Measurements from ENCODE around the gene BTBD8. TPM values are rescaled to one million over a fixed set of nuclear protein-coding genes. Genes with fewer than 3 reads are reported as not detected.

Gene BTBD8
- total RNA-seq, 1 experiment from 2014 or later: 2.8 TPM

DNA sequence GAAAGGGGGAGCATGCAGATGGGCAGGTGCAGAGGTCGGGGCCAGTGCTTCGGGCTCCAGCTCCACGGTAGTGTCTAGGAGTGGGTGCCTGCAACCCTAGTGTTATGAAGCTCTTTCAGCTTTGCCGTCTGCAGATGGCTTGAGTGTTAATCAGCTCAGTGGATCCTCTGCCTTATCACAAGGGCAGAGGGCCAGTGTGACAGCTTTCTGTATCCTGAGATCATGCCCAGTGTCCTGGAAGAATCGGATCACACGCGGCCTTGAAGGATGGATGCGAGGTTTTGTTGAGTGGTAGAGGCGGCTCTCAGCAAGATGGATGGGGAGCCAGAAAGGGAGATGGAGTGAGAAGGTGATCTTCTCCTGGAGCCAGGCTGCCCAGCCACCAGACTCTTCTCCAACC is 112.1 kb downstream of the BTBD8 start:
- no peaks in the 10 kb centered on the region for H3K79me2 ChIP-seq (ENCODE audit: insufficient read depth, low read length)
- H3K9me2 ChIP-seq (ENCODE audit: insufficient read depth): no peaks in the 10 kb centered on the region
- ATAC-seq: no peak
- H3K4me3 ChIP-seq (replicated peaks in 1 of 2; ENCODE audit: low read depth in 1 of 2, low read length in 2 of 2): no peak overlapping the region
- intact Hi-C loops (cut with micrococcal nuclease): no loop called here
- DNase-seq (ENCODE audit: low read depth, low spot score): no peak
- no peaks in the 10 kb centered on the region for H3K4me1 ChIP-seq (ENCODE audit: control insufficient read depth in 1 of 2, insufficient read depth in 2 of 2, low read length in 2 of 2)
- H3K36me3 ChIP-seq (ENCODE audit: control insufficient read depth in 1 of 2, insufficient read depth in 2 of 2, low read length in 2 of 2): no peaks in the 10 kb centered on the region
- no peak overlapping the region for H3K9ac ChIP-seq (ENCODE audit: low read length)
- CTCF ChIA-PET: no interaction called here
- no peak overlapping the region for H2AFZ ChIP-seq (ENCODE audit: low read depth, low read length, poor library complexity, severe bottlenecking)
- RAD21 ChIA-PET (ENCODE audit: low non-redundant PET in 1 of 2, low total read pairs in 2 of 2, uncharacterized antibody in 2 of 2, unreplicated experiment in 2 of 2): no interaction called here
- no peaks in the 10 kb centered on the region for H3K9me3 ChIP-seq (ENCODE audit: control insufficient read depth in 1 of 2, insufficient read depth in 1 of 2, low read depth in 1 of 2, low read length in 2 of 2)
- POLR2A ChIA-PET: no interaction called here
- no peaks in the 10 kb centered on the region for H4K20me1 ChIP-seq (ENCODE audit: insufficient read depth)
- H3K27ac ChIP-seq (ENCODE audit: low read depth, low read length): no peak overlapping the region
- BruUV-seq (replicated peaks): no TSS peak
- H3K4me2 ChIP-seq (ENCODE audit: low read length): no peak overlapping the region
- TF ChIP-seq EZH2 (IDR thresholded peaks at IDR 0.05) (no peak), EGR1 (IDR thresholded peaks at IDR 0.05; ENCODE audit: low read depth) (no peak), SIN3A (IDR thresholded peaks at IDR 0.05; ENCODE audit: low read depth) (no peak), CBX3 (IDR thresholded peaks at IDR 0.05; ENCODE audit: low read depth) (no peak)
- TF ChIP-seq, protein P1, sequence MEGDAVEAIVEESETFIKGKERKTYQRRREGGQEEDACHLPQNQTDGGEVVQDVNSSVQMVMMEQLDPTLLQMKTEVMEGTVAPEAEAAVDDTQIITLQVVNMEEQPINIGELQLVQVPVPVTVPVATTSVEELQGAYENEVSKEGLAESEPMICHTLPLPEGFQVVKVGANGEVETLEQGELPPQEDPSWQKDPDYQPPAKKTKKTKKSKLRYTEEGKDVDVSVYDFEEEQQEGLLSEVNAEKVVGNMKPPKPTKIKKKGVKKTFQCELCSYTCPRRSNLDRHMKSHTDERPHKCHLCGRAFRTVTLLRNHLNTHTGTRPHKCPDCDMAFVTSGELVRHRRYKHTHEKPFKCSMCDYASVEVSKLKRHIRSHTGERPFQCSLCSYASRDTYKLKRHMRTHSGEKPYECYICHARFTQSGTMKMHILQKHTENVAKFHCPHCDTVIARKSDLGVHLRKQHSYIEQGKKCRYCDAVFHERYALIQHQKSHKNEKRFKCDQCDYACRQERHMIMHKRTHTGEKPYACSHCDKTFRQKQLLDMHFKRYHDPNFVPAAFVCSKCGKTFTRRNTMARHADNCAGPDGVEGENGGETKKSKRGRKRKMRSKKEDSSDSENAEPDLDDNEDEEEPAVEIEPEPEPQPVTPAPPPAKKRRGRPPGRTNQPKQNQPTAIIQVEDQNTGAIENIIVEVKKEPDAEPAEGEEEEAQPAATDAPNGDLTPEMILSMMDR (IDR thresholded peaks at IDR 0.05 in 2 of 3, conservative IDR thresholded peaks at IDR 0.05 in 1 of 3; ENCODE audit: borderline replicate concordance in 1 of 3, insufficient read depth in 1 of 3, low read depth in 2 of 3, low read length in 2 of 3): no peak
- H3K27me3 ChIP-seq (ENCODE audit: insufficient read depth, low read length): no peaks in the 10 kb centered on the region

DNA sequence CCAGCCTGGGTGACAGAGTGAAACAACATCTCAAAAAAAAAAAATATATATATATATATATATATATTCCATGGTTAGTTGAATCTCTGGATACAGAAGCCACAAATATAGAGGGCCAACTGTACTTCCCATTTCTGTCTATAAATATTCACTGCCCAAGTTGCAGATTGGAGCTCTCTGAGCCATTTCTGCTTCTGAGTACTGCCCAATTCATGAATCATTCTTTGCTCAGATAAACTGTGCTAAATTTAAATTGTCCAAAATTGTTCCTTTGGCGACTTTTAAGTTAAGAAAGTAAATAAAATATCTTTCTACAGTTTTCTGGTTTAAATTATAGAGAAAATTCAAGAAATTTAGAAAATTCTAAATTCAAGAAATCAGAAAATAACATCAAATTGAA is 114.4 kb downstream of the BTBD8 start:
- no peaks in the 10 kb centered on the region for H3K9me3 ChIP-seq (ENCODE audit: control insufficient read depth in 1 of 2, insufficient read depth in 1 of 2, low read depth in 1 of 2, low read length in 2 of 2)
- H3K4me3 ChIP-seq (replicated peaks in 1 of 2; ENCODE audit: low read depth in 1 of 2, low read length in 2 of 2): no peak overlapping the region
- no peak overlapping the region for H3K4me2 ChIP-seq (ENCODE audit: low read length)
- H4K20me1 ChIP-seq (ENCODE audit: insufficient read depth): no peaks in the 10 kb centered on the region
- no peaks in the 10 kb centered on the region for H3K9me2 ChIP-seq (ENCODE audit: insufficient read depth)
- H2AFZ ChIP-seq (ENCODE audit: low read depth, low read length, poor library complexity, severe bottlenecking): no peak overlapping the region
- H3K4me1 ChIP-seq (ENCODE audit: control insufficient read depth in 1 of 2, insufficient read depth in 2 of 2, low read length in 2 of 2): no peaks in the 10 kb centered on the region
- H3K27me3 ChIP-seq (ENCODE audit: insufficient read depth, low read length): no peaks in the 10 kb centered on the region
- no peak for ATAC-seq
- H3K36me3 ChIP-seq (ENCODE audit: control insufficient read depth in 1 of 2, insufficient read depth in 2 of 2, low read length in 2 of 2): no peaks in the 10 kb centered on the region
- CTCF ChIA-PET: no interaction called here
- POLR2A ChIA-PET: no interaction called here
- intact Hi-C loops (cut with micrococcal nuclease): no loop called here
- no peak overlapping the region for H3K9ac ChIP-seq (ENCODE audit: low read length)
- H3K79me2 ChIP-seq (ENCODE audit: insufficient read depth, low read length): no peaks in the 10 kb centered on the region
- no peak overlapping the region for H3K27ac ChIP-seq (ENCODE audit: low read depth, low read length)
- no peak for DNase-seq (ENCODE audit: low read depth, low spot score)
- BruUV-seq (replicated peaks): no TSS peak
- RAD21 ChIA-PET (ENCODE audit: low non-redundant PET in 1 of 2, low total read pairs in 2 of 2, uncharacterized antibody in 2 of 2, unreplicated experiment in 2 of 2): no interaction called here
- TF ChIP-seq POLR2AphosphoS5 (IDR thresholded peaks at IDR 0.05; ENCODE audit: low read depth, low read length) (no peak), RAD21 (IDR thresholded peaks at IDR 0.05; ENCODE audit: low read depth) (no peak), EZH2 (IDR thresholded peaks at IDR 0.05) (no peak), SRF (IDR thresholded peaks at IDR 0.05; ENCODE audit: low read depth) (no peak), TCF7L2 (IDR thresholded peaks at IDR 0.05; ENCODE audit: borderline replicate concordance, extremely low read depth, insufficient read depth, insufficient read length) (no peak), ZFX (IDR thresholded peaks at IDR 0.05) (no peak), ZNF274 (IDR thresholded peaks at IDR 0.05; ENCODE audit: low read depth, low read length) (no peak)
- TF ChIP-seq, protein P2, sequence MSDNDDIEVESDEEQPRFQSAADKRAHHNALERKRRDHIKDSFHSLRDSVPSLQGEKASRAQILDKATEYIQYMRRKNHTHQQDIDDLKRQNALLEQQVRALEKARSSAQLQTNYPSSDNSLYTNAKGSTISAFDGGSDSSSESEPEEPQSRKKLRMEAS (IDR thresholded peaks at IDR 0.05): no peak
- TF ChIP-seq, protein P3, sequence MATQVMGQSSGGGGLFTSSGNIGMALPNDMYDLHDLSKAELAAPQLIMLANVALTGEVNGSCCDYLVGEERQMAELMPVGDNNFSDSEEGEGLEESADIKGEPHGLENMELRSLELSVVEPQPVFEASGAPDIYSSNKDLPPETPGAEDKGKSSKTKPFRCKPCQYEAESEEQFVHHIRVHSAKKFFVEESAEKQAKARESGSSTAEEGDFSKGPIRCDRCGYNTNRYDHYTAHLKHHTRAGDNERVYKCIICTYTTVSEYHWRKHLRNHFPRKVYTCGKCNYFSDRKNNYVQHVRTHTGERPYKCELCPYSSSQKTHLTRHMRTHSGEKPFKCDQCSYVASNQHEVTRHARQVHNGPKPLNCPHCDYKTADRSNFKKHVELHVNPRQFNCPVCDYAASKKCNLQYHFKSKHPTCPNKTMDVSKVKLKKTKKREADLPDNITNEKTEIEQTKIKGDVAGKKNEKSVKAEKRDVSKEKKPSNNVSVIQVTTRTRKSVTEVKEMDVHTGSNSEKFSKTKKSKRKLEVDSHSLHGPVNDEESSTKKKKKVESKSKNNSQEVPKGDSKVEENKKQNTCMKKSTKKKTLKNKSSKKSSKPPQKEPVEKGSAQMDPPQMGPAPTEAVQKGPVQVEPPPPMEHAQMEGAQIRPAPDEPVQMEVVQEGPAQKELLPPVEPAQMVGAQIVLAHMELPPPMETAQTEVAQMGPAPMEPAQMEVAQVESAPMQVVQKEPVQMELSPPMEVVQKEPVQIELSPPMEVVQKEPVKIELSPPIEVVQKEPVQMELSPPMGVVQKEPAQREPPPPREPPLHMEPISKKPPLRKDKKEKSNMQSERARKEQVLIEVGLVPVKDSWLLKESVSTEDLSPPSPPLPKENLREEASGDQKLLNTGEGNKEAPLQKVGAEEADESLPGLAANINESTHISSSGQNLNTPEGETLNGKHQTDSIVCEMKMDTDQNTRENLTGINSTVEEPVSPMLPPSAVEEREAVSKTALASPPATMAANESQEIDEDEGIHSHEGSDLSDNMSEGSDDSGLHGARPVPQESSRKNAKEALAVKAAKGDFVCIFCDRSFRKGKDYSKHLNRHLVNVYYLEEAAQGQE (IDR thresholded peaks at IDR 0.05; ENCODE audit: low read depth): no peak
- TF ChIP-seq, protein P4, sequence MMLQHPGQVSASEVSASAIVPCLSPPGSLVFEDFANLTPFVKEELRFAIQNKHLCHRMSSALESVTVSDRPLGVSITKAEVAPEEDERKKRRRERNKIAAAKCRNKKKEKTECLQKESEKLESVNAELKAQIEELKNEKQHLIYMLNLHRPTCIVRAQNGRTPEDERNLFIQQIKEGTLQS (IDR thresholded peaks at IDR 0.05): no peak

Measured in HCT116 (cell line).